SU-DHL-6 (cell line): ENCODE measurements around the gene CHRM3.

Source experiments
- CTCF ChIP-seq: fragments of 200-600 bp; sonication (generic); IDR thresholded peaks from one replicate; pipeline ENCODE4 v1.5.1; 2017; ENCODE audit warnings: antibody characterized with exemption, mild to moderate bottlenecking, low read length, moderate library complexity; ENCODE audit not compliant: insufficient read depth, poor library complexity, severe bottlenecking
- EZH2phosphoT487 ChIP-seq: fragments of 200-600 bp; sonication (generic), shearing (Covaris generic); conservative IDR thresholded peaks from 2 replicates; pipeline ENCODE4 v1.6.1; 2018; ENCODE audit warnings: mild to moderate bottlenecking, antibody characterized with exemption, low read length, moderate library complexity, mixed read lengths

DNA sequence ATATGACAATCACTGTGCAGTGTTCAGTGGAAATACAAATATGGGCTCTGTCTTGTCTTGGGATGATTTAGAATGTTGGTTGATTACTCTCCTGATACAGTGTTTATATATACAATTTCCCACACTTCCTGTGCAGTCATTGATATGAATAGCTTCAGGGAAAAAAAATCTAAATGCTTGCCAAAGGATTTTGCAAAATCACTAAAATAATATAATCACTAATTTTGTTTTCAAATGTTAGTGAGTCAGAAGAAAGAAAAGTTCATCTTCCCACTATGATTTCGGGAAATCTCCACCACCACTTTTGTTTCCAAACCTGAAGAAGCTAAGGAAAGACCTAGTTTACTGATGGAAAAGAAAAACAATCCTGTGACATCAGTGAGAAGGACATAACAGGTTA, 32.1 kb upstream of the CHRM3 start:
- TF ChIP-seq CTCF = no peak
- no peak for TF ChIP-seq EZH2phosphoT487
